B cell (primary cell): ENCODE data around the gene PLPP4. TPM values are rescaled to one million over a fixed set of nuclear protein-coding genes. Genes with fewer than 3 reads are reported as not detected.

Source experiments
- ATAC-seq: fragments of 200-7000 bp; cut with Tn5 transposase; one replicate; pipeline ENCODE4 v1.10.0; 2021; ENCODE audit warnings: low read depth, mild to moderate bottlenecking, moderate number of reproducible peaks, moderate library complexity
- CTCF ChIA-PET: fragments of 350-600 bp; sonication (Branson Sonifier 250); formaldehyde crosslinking; loops from one replicate; lab custom pipeline; 2021; ENCODE audit warnings: antibody characterized with exemption, inconsistent platforms; lab: Charles Lee
- POLR2A ChIA-PET: fragments of 350-600 bp; sonication (Branson Sonifier 250); formaldehyde crosslinking; loops from one replicate; lab custom pipeline; 2021; ENCODE audit warnings: antibody characterized with exemption; lab: Charles Lee
- DNase-seq: peaks from one replicate; pipeline ENCODE4 v3.0.0; 2013
- H2AFZ ChIP-seq: 2 replicates; pipeline ENCODE4 v1.6.1; 2012; ENCODE audit warnings: mild to moderate bottlenecking, low read depth, low read length; ENCODE audit not compliant: insufficient read depth, poor library complexity, severe bottlenecking
- H3K27ac ChIP-seq, 2 donors: 1 replicate in 1 of 2; 2 replicates in 1 of 2; pipeline ENCODE4 v1.5.1; 2012 to 2013; ENCODE audit warnings: low read length in 2 of 2, mild to moderate bottlenecking in 2 of 2, moderate library complexity in 1 of 2
- H3K27me3 ChIP-seq, 4 experiments: fragments of 200-600 bp in 1 of 4; sonication (generic) in 1 of 4; replicated peaks in 1 of 4; 1 replicate in 2 of 4; 2 replicates in 2 of 4; pipeline versions ENCODE4 v1.6.1 to v1.7.0; 2013 to 2016; ENCODE audit warnings: low read length in 3 of 4, mild to moderate bottlenecking in 2 of 4, mixed read lengths in 1 of 4, moderate library complexity in 1 of 4; ENCODE audit not compliant: insufficient read depth in 4 of 4, control insufficient read depth in 3 of 4; ENCODE audit errors: control extremely low read depth in 1 of 4
- H3K36me3 ChIP-seq, 2 experiments: replicated peaks in 1 of 2; 1 replicate in 1 of 2; 2 replicates in 1 of 2; pipeline versions ENCODE4 v1.6.1 to v1.7.1; 2013; ENCODE audit warnings: low read length in 1 of 2; ENCODE audit not compliant: insufficient read depth in 2 of 2, control insufficient read depth in 1 of 2; ENCODE audit errors: control extremely low read depth in 1 of 2, extremely low read depth in 1 of 2
- H3K4me1 ChIP-seq, 2 donors: fragments of 200-600 bp in 1 of 2; sonication (generic) in 1 of 2; 1 replicate in 1 of 2; 2 replicates in 1 of 2; pipeline versions ENCODE4 v1.5.1 to v1.6.1; 2013 to 2017; ENCODE audit warnings: low read length in 2 of 2; ENCODE audit not compliant: control insufficient read depth in 2 of 2, insufficient read depth in 2 of 2
- H3K4me2 ChIP-seq: replicated peaks from 2 replicates; pipeline ENCODE3; 2012; ENCODE audit warnings: mild to moderate bottlenecking, low read depth, low read length; ENCODE audit not compliant: poor library complexity, severe bottlenecking
- H3K4me3 ChIP-seq, 5 experiments: fragments of 200-600 bp in 1 of 5; sonication (generic) in 1 of 5; 1 replicate in 3 of 5; 2 replicates in 2 of 5; pipeline versions ENCODE4 v1.5.1 to v1.7.0; 2011 to 2016; ENCODE audit warnings: low read length in 4 of 5, mild to moderate bottlenecking in 4 of 5, low read depth in 2 of 5, control low read depth in 1 of 5, moderate library complexity in 1 of 5; ENCODE audit not compliant: insufficient read depth in 1 of 5; ENCODE audit errors: control extremely low read depth in 1 of 5, extremely low read depth in 1 of 5
- H3K79me2 ChIP-seq: fragments of 200-600 bp; sonication (generic); one replicate; pipeline ENCODE4 v1.6.0; 2016; ENCODE audit warnings: low read length; ENCODE audit not compliant: control insufficient read depth, insufficient read depth
- H3K9ac ChIP-seq: fragments of 200-600 bp; sonication (generic); 2 replicates; pipeline ENCODE4 v1.6.1; 2017; ENCODE audit warnings: mild to moderate bottlenecking, low read length, moderate library complexity
- H3K9me3 ChIP-seq, 3 donors: one replicate each; pipeline versions ENCODE4 v1.6.1 to v1.7.1; 2013; ENCODE audit warnings: low read length in 2 of 3; ENCODE audit not compliant: control insufficient read depth in 2 of 3, insufficient read depth in 1 of 3; ENCODE audit errors: control extremely low read depth in 1 of 3
- H4K20me1 ChIP-seq: 2 replicates; pipeline ENCODE4 v1.6.0; 2012; ENCODE audit warnings: mild to moderate bottlenecking, low read length; ENCODE audit not compliant: insufficient read depth, control insufficient read depth, poor library complexity, severe bottlenecking
- H3K27ac Mint-ChIP-seq: one replicate; pipeline ENCODE4 v1.8.0; 2021; ENCODE audit warnings: mixed read lengths
- H3K27me3 Mint-ChIP-seq: one replicate; pipeline ENCODE4 v1.8.0; 2021; ENCODE audit warnings: mixed read lengths
- H3K4me1 Mint-ChIP-seq: one replicate; pipeline ENCODE4 v1.8.0; 2021; ENCODE audit warnings: mixed read lengths
- H3K4me3 Mint-ChIP-seq: one replicate; pipeline ENCODE4 v1.8.0; 2021; ENCODE audit warnings: mixed read lengths
- H3K9me3 Mint-ChIP-seq: one replicate; pipeline ENCODE4 v1.8.0; 2022; ENCODE audit warnings: mixed read lengths; ENCODE audit not compliant: insufficient read depth
- CTCF ChIP-seq: fragments of 200-600 bp; IDR thresholded peaks from one replicate; pipeline ENCODE4 v1.8.0; 2022; ENCODE audit warnings: antibody characterized with exemption, mild to moderate bottlenecking
- EZH2 ChIP-seq: IDR thresholded peaks from 2 replicates; pipeline ENCODE4 v1.6.1; 2012; ENCODE audit warnings: borderline replicate concordance, low read depth, mild to moderate bottlenecking, moderate library complexity, low read length; ENCODE audit not compliant: insufficient read depth, poor library complexity, severe bottlenecking
- WGBS: methylation state at CpG from one replicate; pipeline ENCODE4 v1.1.5; 2013; ENCODE audit warnings: missing lambda C conversion rate; ENCODE audit not compliant: insufficient coverage; 5-methylcytosine and 5-hydroxymethylcytosine counted together
- intact Hi-C: fragments of 100-400 bp; cut with micrococcal nuclease; formaldehyde crosslinking; loops from one replicate; pipeline ENCODE4 v1.10.0; 2022
- polyA plus RNA-seq: library from polyadenylated mRNA; depleted of rRNA; stranded (reverse); fragments of >200 nt; gene quantifications from 2 replicates; pipeline ENCODE4 v1.2.3, GENCODE V29; 2012
- total RNA-seq, 2 donors: library from RNA; stranded (reverse); fragments of 120-200 nt in 1 of 2; gene quantifications; 1 replicate in 1 of 2; 2 replicates in 1 of 2; pipeline versions ENCODE4 v1.2.3 to v1.2.4, GENCODE V29; 2013 to 2022

The PLPP4 gene
- total and polyA plus RNA-seq, 2 donors (not counting 1 experiment from before 2014, with no cell fraction given), result not detected

GRCh38 chr10:120495226-120496009 is 38.4 kb downstream of the PLPP4 start:
- H3K4me1 ChIP-seq, result no peaks in the 10 kb centered on the region
- H3K79me2 ChIP-seq, result no peaks in the 10 kb centered on the region
- ChIA-PET POLR2A (no interaction called here), CTCF (no interaction called here)
- H2AFZ ChIP-seq, result no peak overlapping the region
- 86% methylated on average over 2 of the region's 5 CpGs for WGBS
- no peak overlapping the region for H3K4me3 ChIP-seq
- TF ChIP-seq EZH2 (no peak), CTCF (no peak)
- DNase-seq (no peak), ATAC-seq (no peak)
- no peak overlapping the region for H3K4me3 Mint-ChIP-seq
- H3K9me3 ChIP-seq, result peaks cover 0 to 3% (median 0%) of the 10 kb centered on the region in 3 donors
- H3K36me3 ChIP-seq, result no peaks in the 10 kb centered on the region
- no peaks in the 10 kb centered on the region for H3K9me3 Mint-ChIP-seq
- no peak overlapping the region for H3K9ac ChIP-seq
- peaks cover 13% of the 10 kb centered on the region for H3K27me3 Mint-ChIP-seq
- no peaks in the 10 kb centered on the region for H4K20me1 ChIP-seq
- H3K27me3 ChIP-seq, result no peaks in the 10 kb centered on the region
- peaks cover 3% of the 10 kb centered on the region for H3K4me1 Mint-ChIP-seq
- H3K27ac Mint-ChIP-seq, result no peak overlapping the region
- intact Hi-C loops, result no loop called here
- no peak overlapping the region for H3K4me2 ChIP-seq
- no peak overlapping the region for H3K27ac ChIP-seq

GRCh38 chr10:120499883-120500282 is 42.9 kb downstream of the PLPP4 start:
- no peaks in the 10 kb centered on the region for H3K36me3 ChIP-seq
- no peaks in the 10 kb centered on the region for H3K79me2 ChIP-seq
- no peaks in the 10 kb centered on the region for H3K27me3 ChIP-seq
- H3K4me3 Mint-ChIP-seq, result no peak overlapping the region
- intact Hi-C loops, result no loop called here
- TF ChIP-seq CTCF (no peak), EZH2 (no peak)
- H3K27ac ChIP-seq, result no peak overlapping the region
- peaks cover 0 to 19% (median 0%) of the 10 kb centered on the region in 3 donors for H3K9me3 ChIP-seq
- H3K4me1 Mint-ChIP-seq, result no peaks in the 10 kb centered on the region
- H3K4me1 ChIP-seq, result no peaks in the 10 kb centered on the region
- ChIA-PET POLR2A (no interaction called here), CTCF (no interaction called here)
- H3K4me3 ChIP-seq, result no peak overlapping the region
- no peak overlapping the region for H3K27ac Mint-ChIP-seq
- 97% methylated on average over 2 of the region's 3 CpGs for WGBS
- H3K27me3 Mint-ChIP-seq, result peaks cover 9% of the 10 kb centered on the region
- peaks cover 3% of the 10 kb centered on the region for H3K9me3 Mint-ChIP-seq
- no peak overlapping the region for H3K4me2 ChIP-seq
- no peaks in the 10 kb centered on the region for H4K20me1 ChIP-seq
- no peak overlapping the region for H3K9ac ChIP-seq
- no peak overlapping the region for H2AFZ ChIP-seq
- DNase-seq (no peak), ATAC-seq (no peak)
